HG02884 (cell line): Measurements from ENCODE around the gene KIF9.
"Not testable (repeated sequence)": the region's sequence is repeated elsewhere in the genome, so short reads cannot be mapped to it uniquely, and the experiment has no call there.

Source experiments
- ATAC-seq: cut with Tn5 transposase; IDR thresholded peaks from one replicate; pipeline ENCODE4 v1.9.1; 2021; ENCODE audit warnings: mild to moderate bottlenecking, moderate library complexity; ENCODE audit not compliant: unreplicated experiment

KIF9 gene

DNA sequence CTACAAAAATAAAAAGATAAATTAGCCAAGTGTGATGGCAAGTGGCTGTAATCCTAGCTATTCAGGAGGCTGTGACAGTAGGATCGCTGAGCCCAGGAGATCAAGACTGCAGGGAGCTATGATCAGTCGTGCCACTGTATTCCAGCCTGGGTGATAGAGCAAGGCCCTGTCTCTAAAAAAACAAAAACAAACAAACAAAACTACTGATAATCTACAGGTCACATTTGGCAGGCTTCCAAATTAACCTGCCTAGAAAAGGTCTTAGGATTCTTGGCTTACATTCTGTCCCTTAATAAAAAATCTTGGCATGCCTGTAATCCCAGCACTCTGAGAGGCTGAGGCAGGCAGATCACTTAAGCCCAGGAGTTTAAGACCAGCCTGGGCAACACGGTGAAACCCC lies 85.3 kb downstream of the KIF9 start:
- no peak for ATAC-seq

DNA sequence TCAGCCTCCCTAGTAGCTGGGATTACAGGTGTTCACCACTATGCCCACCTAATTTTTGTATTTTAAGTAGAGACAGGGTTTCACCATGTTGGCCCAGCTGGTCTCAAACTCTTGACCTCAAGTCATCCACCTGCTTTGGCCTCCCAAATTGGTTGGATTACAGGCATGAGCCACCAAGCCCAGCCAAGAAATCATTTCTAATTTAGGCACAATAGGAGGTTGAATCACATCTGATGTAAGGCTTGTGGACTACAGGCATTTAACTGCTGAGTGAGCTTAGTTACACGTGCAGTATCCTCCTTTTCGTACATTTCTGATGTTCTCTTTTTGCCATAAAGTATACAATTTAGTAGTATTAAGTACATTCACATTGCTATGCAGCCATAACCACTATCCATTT lies 87.6 kb downstream of the KIF9 start:
- ATAC-seq, result no peak

DNA sequence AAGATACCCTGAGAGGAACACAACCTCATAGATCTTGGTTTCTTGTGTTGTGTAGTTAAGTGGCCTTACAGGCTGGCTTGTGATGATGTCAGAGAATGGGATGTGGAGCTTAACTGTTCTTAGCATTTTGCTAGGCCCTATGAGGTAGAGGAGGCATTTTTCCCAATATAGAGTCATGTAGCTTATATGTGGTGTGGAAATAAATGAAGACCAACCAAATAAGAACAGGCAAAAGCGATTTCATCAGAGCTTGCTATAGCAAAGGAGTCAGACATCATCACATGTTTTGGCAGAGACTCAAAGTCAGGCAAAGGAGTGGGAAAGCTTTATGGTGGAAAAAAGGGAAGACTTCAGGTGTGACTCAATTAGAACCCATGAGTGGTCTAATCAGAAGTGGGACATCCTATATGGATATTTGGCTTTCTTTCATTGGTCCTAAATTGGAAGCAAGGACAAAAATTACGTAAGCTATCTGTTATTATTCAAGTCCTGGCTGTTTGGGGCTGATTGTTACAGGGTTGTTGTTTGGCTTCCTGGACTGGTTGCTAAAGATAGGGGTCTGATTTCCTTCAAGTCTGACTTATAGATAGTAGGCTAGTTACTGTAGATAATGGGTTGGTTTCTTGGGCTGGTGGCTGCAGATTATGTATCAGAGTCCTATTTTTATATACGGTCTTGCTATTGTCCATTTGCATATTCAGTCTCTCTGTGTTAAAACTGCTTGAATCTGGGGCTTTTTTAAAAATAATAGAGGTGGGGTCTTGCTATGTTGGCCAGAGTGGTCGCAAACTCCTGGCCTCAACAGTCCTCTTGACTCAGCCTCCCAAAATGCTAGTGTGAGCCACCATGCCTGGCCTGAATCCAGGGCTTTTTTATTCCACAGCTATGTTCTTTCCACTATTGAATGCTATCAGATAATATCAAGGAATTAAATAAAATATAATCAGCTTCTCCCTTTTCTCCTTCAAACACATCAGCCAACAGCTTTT lies 88.4 kb downstream of the KIF9 start:
- ATAC-seq, result no peak

DNA sequence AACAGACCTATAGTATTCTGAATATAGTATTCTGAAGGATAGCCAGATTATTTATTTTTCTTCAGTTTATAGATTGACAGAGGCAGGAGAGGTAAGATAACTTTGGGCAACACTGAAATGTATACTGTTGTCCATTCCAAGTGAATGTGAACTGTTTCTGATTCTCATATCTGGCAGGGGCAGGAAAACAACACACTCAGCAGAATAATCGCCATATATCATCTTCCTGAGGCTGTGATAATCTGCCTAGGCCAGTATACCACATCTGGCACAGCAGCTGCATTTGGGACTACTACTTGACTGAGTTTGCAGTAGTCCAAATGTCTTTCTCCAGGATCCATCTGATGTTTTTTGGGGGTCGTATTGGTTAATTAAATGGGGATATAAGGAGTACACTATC lies 96.3 kb downstream of the KIF9 start:
- no peak for ATAC-seq

DNA sequence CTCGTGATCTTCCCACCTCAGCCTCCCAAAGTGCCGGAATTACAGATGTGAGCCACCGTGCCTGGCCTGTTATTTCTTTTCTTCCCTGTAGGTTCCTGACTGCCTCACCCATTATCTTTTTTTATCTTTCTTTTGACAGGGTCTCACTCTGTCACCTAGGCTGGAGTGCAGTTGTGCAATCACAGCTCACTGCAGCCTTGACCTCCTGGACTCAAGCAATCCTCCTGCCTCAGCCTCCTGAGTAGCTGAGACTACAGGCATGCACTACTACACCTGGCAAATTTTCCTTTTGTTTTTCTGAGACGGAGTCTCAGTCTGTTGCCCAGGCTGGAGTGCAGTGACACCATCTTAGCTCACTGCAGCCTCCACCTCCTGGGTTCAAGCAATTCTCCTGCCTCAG lies 100.9 kb downstream of the KIF9 start:
- not testable (repeated sequence) for ATAC-seq

DNA sequence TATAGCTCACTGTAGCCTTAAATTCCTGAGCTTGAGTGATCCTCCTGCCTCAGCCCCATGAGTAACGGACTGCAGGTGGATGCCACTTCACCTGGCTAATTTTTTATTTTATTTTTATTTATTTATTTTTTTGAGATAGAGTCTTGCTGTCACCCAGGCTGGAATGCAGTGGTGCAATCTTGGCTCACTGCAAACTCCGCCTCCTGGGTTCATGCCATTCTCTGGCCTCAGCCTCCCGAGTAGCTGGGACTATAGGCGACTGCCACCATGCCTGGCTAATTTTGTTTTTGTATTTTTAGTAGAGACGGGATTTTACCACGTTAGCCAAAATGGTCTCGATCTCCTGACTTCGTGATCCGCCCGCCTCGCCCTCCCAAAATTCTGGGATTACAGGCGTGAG lies 102.6 kb downstream of the KIF9 start:
- not testable (repeated sequence) for ATAC-seq
